Thymus (tissue), 11 donors: ENCODE results near the gene EN2. TPM values are rescaled to one million over a fixed set of nuclear protein-coding genes. Genes with fewer than 3 reads are reported as not detected.

Source experiments
- DNase-seq, 9 donors: peaks; one replicate each; pipeline ENCODE4 v3.0.0-alpha.2; 2013; ENCODE audit warnings: low spot score in 9 of 9, low read depth in 6 of 9, missing footprints in 1 of 9
- H3K27ac ChIP-seq, 2 donors: one replicate each; pipeline ENCODE4 v1.5.1; 2013; ENCODE audit warnings: control low read depth in 1 of 2, low read depth in 1 of 2, low read length in 1 of 2, mild to moderate bottlenecking in 1 of 2, moderate library complexity in 1 of 2
- H3K27me3 ChIP-seq, 2 donors: one replicate each; pipeline ENCODE4 v1.5.1; 2013; ENCODE audit warnings: low read length in 1 of 2; ENCODE audit not compliant: control insufficient read depth in 2 of 2, insufficient read depth in 1 of 2
- H3K36me3 ChIP-seq, 2 donors: one replicate each; pipeline ENCODE4 v1.5.1; 2013; ENCODE audit warnings: low read length in 1 of 2, mild to moderate bottlenecking in 1 of 2, moderate library complexity in 1 of 2; ENCODE audit not compliant: control insufficient read depth in 2 of 2, insufficient read depth in 2 of 2
- H3K4me1 ChIP-seq, 2 donors: one replicate each; pipeline ENCODE4 v1.5.1; 2013; ENCODE audit warnings: low read length in 2 of 2; ENCODE audit not compliant: control insufficient read depth in 2 of 2, insufficient read depth in 2 of 2
- H3K4me3 ChIP-seq, 2 donors: one replicate each; pipeline ENCODE4 v1.5.1; 2013; ENCODE audit warnings: low read length in 2 of 2, control low read depth in 1 of 2, mild to moderate bottlenecking in 1 of 2
- H3K9me3 ChIP-seq, 2 donors: one replicate each; pipeline ENCODE4 v1.5.1; 2013; ENCODE audit warnings: low read length in 1 of 2, mild to moderate bottlenecking in 1 of 2; ENCODE audit not compliant: control insufficient read depth in 2 of 2, insufficient read depth in 1 of 2
- WGBS: extraction: QIAGEN DNeasy Blood & Tissue Kit; methylation state at CpG from one replicate; pipeline ENCODE4 v1.1.7; 2013; 5-methylcytosine and 5-hydroxymethylcytosine counted together
- polyA plus RNA-seq: library from polyadenylated mRNA; stranded (reverse); fragments of 200-250 nt; gene quantifications from one replicate; pipeline ENCODE4 v1.2.3, GENCODE V29; 2013
- total RNA-seq: library from RNA; stranded (reverse); fragments of 120-200 nt; gene quantifications from one replicate; pipeline ENCODE4 v1.2.4, GENCODE V29; 2013
- donor health status: healthy.

The EN2 gene
- total and polyA plus RNA-seq, 2 donors, result under 0.01 to 0.05 TPM

DNA sequence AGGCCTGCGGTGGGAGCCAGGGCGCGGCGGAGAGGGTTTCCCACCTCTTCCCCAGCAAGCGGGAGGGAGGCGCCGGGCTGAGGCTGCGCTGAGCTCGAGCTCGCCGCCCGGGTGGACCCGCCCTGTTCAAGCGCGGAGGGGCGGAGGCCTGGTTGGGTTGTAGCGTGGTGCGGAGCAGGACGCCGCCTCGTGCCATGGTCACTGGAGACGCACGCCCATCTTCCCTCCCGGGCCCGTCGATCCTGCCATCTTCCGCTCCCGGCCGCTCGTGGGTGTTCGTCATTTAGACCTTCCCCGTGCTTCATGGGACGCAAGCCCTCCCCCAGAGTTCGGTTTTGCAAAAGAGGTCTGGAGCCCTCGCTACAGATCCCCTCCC, 9.3 kb upstream of the EN2 start:
- H3K27me3 ChIP-seq, result peaks cover 80 to 94% of the 10 kb centered on the region in 2 donors
- peaks cover 0 to 2% of the 10 kb centered on the region in 2 donors for H3K9me3 ChIP-seq
- no peak overlapping the region for H3K4me3 ChIP-seq
- no peak overlapping the region for H3K27ac ChIP-seq
- 4% methylated on average over 35 of the region's 35 CpGs for WGBS
- DNase-seq, result no peak
- H3K4me1 ChIP-seq, result no peaks in the 10 kb centered on the region
- no peaks in the 10 kb centered on the region for H3K36me3 ChIP-seq

DNA sequence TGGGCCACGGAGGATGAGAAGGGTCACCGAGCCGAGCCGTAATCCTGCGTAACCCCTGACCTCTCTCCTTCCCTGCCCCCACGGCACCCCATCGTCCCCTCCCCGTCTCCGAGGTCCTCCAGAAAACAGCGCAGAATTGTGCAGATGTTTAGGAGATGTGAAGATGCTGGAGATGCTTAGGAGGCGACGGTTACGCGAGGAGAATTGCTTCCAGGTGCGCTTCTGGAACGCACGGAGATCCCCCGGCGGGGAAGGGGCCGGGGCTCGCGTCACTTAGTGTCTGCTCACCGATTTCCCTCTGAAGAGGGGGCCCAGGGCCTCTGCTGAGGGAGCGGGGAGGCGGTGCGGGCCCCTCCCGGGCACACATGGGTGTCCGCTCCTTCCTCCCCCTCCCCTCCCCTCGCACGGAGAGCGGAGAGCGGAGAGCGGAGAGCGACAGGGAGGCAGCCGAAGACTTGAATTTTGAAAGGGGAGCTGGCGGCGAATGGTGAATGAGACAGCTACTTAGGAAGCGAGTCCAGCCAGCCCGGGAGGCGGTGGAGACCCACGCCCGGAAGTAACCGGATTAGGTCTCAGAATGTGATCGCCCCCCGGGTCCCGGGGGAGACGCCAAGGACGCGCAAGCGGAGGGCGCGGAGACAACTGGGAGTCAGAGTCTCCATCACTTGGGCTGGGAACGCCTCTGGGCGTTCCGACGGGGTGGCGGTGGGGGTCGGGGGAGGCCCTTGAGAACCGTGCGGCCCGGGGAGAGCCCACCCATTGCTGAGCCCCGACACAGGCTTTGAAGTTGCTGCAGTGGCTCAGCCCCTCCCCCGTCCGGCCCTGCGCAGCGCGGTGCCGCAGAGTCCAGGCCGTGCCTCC, 8.7 kb upstream of the EN2 start:
- no peaks in the 10 kb centered on the region for H3K36me3 ChIP-seq
- DNase-seq, result no peak
- H3K27ac ChIP-seq, result no peak overlapping the region
- H3K4me1 ChIP-seq, result peaks cover 0 to under 1% of the 10 kb centered on the region in 2 donors
- peaks cover 82 to 94% of the 10 kb centered on the region in 2 donors for H3K27me3 ChIP-seq
- H3K9me3 ChIP-seq, result peaks cover 0 to 2% of the 10 kb centered on the region in 2 donors
- WGBS, result 4% methylated on average over 69 of the region's 69 CpGs
- no peak overlapping the region for H3K4me3 ChIP-seq

DNA sequence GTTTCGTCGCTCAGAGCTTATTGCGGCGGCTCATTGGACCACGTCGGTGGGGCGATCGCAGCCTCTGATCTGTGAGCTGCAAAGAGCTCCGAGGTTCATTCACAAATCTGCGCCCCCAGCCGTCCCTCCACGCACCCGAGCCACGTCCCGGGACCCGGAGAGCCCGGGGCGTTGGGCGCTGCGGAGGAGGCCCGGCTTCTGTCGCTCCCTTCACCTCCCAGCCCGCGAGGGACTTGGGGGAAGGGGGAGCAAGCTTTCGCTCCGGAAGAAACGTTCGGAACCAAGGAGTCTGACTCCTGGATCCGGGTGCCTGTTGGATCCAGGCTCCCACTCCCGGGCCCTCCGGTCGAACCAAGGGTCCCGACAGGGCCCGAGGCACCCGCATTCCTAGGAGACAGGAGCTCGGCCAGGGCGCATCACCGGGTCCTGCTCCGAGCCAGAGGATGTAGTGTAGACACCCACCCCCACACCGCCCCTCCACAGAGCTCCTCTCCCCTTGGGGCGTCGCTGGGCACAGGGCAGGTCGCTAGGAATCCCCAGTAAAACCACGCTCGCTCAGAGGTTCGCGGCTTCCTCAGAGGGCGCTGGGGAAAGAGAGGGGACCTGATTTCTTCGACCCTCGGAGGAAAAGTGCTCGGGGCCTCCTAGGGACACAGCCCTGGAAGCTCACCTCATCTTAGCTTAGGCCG, 7.9 kb upstream of the EN2 start:
- WGBS, result 5% methylated on average over 52 of the region's 52 CpGs
- DNase-seq, result no peak
- Histone ChIP-seq H3K4me3 (no peak overlapping the region), H3K27me3 (peaks cover 83 to 96% of the 10 kb centered on the region in 2 donors), H3K9me3 (peaks cover 2 to 4% of the 10 kb centered on the region in 2 donors), H3K36me3 (no peaks in the 10 kb centered on the region), H3K4me1 (peaks cover 0 to 6% of the 10 kb centered on the region in 2 donors), H3K27ac (no peak overlapping the region)

DNA sequence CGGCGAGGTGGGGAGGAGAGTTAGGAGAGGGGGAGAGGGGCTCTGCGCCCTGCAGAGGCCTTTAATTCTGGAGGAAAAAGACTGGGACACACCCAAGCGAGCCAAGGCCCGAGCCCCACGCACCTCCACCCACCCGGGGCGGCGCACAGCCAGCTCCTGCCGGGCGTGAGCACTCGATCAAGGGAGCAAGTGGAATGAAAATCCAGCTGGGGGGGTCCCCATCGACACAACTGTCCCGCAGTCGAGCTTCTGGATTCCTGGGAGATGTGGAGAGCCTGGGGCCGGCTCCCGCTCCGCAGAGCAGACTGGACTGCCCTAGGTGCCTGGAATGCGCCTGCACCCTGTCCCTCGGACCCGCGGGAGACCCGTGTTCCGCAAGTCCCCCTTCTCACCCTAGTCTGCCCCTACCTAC, 7.4 kb upstream of the EN2 start:
- H3K4me1 ChIP-seq, result peaks cover 0 to 6% of the 10 kb centered on the region in 2 donors
- no peak overlapping the region for H3K4me3 ChIP-seq
- no peak overlapping the region for H3K27ac ChIP-seq
- peaks cover 85 to 98% of the 10 kb centered on the region in 2 donors for H3K27me3 ChIP-seq
- H3K36me3 ChIP-seq, result no peaks in the 10 kb centered on the region
- WGBS, result 4% methylated on average over 24 of the region's 24 CpGs
- DNase-seq, result no peak
- H3K9me3 ChIP-seq, result peaks cover 2 to 9% of the 10 kb centered on the region in 2 donors

DNA sequence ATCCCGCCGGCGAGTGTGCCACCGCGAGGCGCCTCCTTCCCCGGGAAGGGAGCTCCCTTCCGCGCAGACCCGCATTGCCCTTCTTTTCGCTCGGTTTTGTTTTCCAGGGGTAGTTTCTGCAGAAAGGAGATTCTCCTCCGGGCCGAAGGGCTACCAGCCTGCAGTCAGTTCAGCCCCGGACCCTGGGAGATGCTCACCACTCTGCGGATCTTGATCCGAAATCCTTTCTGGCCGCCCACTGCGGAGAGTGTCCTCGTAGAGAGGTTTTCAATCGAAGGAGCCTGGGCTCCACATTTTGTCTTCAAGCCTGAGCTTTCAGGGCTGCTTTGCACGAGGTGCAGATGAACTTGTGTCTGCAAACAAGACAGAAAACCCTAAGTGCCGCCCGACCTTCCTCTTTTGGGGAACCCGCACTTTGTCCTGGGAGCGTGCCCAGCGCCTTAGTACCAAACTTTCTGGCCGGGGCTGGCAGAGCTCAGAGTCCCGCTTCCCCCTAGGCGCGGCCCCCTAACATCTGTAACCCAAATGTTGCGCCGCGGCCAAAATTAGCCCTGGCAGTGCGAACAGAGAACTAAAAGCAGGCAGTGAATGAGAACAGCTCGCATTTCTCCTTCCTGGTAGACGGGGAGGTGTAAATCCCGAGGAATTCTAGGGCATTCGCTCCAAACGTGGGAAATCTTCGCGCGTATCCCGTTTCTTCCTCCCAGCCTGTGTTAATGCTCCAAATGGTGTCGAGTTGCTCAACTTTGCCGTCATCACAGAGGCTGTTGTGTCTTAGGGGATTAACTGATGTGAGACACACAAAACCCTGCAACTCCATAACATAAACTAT, 6.7 kb upstream of the EN2 start:
- Histone ChIP-seq H3K9me3 (peaks cover 2 to 9% of the 10 kb centered on the region in 2 donors), H3K4me3 (no peak overlapping the region), H3K36me3 (no peaks in the 10 kb centered on the region), H3K27ac (no peak overlapping the region), H3K4me1 (peaks cover 0 to 6% of the 10 kb centered on the region in 2 donors), H3K27me3 (peaks cover 91 to 98% of the 10 kb centered on the region in 2 donors)
- WGBS, result 4% methylated on average over 46 of the region's 46 CpGs
- no peak for DNase-seq

DNA sequence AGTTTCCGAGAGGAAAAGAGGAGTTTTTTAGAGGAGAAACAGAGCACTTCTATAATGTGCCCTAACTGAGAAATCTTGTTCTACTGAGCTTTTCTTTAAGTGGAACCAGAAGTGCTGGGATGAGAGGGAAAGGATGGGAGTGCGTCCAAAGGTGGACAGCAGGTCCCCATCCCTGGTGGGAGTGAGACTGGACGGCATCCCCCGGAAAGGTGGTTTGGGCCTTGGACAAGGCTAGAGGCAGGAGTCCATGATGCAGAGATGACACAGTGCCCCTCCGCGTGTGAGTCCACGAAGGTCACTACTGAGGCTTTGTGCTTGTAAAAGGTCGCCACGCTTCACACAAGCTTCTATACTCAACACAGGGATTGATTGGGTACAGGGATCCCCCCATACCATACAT, 6.1 kb upstream of the EN2 start:
- H3K4me1 ChIP-seq, result peaks cover 0 to 6% of the 10 kb centered on the region in 2 donors

DNA sequence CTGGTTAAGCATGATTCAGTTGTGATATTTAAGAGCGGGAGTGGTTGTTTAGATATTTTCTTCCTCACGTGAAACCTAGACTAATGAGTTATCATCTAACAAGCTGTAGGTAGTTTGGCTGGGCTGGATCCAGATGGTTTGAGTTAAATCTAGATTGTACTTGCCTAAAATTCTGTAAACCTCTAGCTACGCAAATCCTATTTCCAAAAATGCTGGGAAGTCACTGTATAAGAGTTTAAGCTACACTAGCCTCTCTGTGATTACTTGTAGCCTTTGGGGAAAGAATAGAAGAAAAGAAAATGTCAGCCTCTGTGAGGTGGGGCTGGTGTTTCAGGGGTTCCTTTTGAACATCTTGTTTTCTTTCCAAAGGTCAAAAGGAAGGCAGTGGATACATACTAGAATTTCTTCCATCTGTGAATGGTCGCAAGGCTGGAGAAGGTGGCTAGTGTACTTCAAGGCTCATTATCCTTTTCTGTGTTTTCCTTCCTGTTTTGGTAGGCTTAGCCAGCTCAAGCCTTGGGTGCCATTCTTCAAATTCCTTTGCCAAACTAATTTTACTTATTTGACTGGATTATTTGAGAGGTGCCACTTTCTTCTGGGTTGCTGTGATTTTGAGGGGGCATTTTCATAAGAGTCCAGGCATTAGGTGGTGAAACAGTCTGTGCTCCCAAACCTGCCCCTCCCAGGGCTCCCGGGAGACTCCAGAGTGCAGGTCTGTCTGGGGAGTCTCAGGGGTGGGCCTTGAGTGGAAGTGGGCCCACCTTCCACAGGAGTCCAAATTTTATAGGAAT, 5.2 kb upstream of the EN2 start:
- Histone ChIP-seq H3K4me1 (peaks cover 0 to 6% of the 10 kb centered on the region in 2 donors), H3K27me3 (peaks cover 98 to 99% of the 10 kb centered on the region in 2 donors), H3K9me3 (peaks cover 2 to 9% of the 10 kb centered on the region in 2 donors), H3K36me3 (no peaks in the 10 kb centered on the region), H3K27ac (no peak overlapping the region), H3K4me3 (no peak overlapping the region)
- DNase-seq, result no peak
- 27% methylated on average over 5 of the region's 5 CpGs for WGBS

More for the DNA sequence above, 6.1 kb upstream of the EN2 start:
- WGBS, result 17% methylated on average over 9 of the region's 9 CpGs
- Histone ChIP-seq H3K9me3 (peaks cover 2 to 9% of the 10 kb centered on the region in 2 donors), H3K36me3 (no peaks in the 10 kb centered on the region), H3K4me3 (no peak overlapping the region), H3K27ac (no peak overlapping the region), H3K27me3 (peaks cover 97 to 100% of the 10 kb centered on the region in 2 donors)
- no peak for DNase-seq
